ENCODE measurements around the gene SORCS2.

Gene SORCS2

DNA sequence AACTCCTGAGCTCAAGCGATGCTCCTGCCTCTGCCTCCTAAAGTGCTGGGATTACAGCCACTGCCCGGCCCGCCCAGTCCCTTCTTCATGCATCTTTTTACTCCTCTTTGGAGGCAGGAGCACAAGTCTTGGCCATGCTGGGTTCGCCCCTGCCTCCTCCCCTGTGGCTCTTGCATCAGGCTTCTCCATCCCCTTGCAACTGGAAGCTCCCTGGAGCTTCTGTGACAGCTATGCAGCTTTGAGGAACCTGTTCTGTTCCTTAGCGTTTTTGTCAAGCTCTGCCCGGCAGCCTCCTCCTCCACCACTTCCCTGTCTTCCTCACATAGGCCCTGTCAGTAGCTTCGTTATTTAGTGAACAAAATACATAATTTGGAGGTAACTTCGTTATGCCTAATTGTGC is 168.5 kb downstream of the SORCS2 start:
- Histone ChIP-seq H4K20me1 (ENCODE audit: insufficient read depth, low read length) (no peaks in the 10 kb centered on the region), H3K27me3 (ENCODE audit: low read depth, low read length) (no peaks in the 10 kb centered on the region), H3K36me3 (replicated peaks; ENCODE audit: low read depth, low read length) (no peaks in the 10 kb centered on the region), H3K79me2 (ENCODE audit: low read length) (no peaks in the 10 kb centered on the region), H3K9ac (ENCODE audit: low read length) (no peak overlapping the region), H2AFZ (ENCODE audit: low read depth, low read length) (no peak overlapping the region), H3K4me3 (ENCODE audit: low read length) (no peak overlapping the region), H3K9me3 (ENCODE audit: insufficient read depth, low read length) (no peaks in the 10 kb centered on the region), H3K27ac (ENCODE audit: low read length) (no peak overlapping the region), H3K4me2 (ENCODE audit: low read length) (no peak overlapping the region), H3K4me1 (ENCODE audit: low read length) (no peaks in the 10 kb centered on the region)
- no peak for TF ChIP-seq EZH2phosphoT487 (IDR thresholded peaks at IDR 0.05; ENCODE audit: low read depth)
- TF ChIP-seq, protein P1, sequence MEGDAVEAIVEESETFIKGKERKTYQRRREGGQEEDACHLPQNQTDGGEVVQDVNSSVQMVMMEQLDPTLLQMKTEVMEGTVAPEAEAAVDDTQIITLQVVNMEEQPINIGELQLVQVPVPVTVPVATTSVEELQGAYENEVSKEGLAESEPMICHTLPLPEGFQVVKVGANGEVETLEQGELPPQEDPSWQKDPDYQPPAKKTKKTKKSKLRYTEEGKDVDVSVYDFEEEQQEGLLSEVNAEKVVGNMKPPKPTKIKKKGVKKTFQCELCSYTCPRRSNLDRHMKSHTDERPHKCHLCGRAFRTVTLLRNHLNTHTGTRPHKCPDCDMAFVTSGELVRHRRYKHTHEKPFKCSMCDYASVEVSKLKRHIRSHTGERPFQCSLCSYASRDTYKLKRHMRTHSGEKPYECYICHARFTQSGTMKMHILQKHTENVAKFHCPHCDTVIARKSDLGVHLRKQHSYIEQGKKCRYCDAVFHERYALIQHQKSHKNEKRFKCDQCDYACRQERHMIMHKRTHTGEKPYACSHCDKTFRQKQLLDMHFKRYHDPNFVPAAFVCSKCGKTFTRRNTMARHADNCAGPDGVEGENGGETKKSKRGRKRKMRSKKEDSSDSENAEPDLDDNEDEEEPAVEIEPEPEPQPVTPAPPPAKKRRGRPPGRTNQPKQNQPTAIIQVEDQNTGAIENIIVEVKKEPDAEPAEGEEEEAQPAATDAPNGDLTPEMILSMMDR (IDR thresholded peaks at IDR 0.05; ENCODE audit: low read depth, low read length), result no peak

DNA sequence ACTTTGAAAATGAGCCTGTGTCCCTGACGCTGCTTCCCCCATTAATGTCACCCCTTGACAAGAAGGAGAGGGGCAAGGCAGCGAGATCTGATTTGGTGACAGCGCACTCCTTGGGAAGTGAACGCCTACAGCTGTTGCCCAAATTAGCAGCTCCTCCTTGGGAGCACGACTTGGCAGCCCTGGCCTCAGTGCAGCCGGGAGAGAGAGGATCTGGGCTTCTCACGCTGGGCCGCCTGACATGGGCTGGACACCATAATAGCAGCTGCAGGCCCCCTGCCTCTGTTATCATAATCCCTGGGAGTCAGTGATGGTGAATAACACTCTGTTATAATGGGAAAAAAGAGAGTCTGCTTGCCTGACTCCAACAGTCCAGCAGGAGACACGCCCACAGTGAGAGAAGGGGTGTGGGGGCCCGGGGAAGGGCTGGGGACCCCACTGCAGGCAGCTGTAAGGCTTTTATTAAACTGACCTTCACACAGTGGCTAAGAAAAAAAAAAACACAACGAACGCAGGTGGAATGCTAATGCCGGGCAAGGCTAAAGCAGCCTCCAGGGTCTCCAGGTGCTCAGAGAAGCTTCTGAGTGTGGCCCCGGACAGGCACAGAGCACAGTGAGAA is 169.1 kb downstream of the SORCS2 start:
- Histone ChIP-seq H2AFZ (ENCODE audit: low read depth, low read length) (no peak overlapping the region), H3K4me1 (ENCODE audit: low read length) (no peaks in the 10 kb centered on the region), H3K27me3 (ENCODE audit: low read depth, low read length) (no peaks in the 10 kb centered on the region), H3K4me2 (ENCODE audit: low read length) (no peak overlapping the region), H3K27ac (ENCODE audit: low read length) (no peak overlapping the region), H3K4me3 (ENCODE audit: low read length) (no peak overlapping the region), H3K36me3 (replicated peaks; ENCODE audit: low read depth, low read length) (no peaks in the 10 kb centered on the region), H4K20me1 (ENCODE audit: insufficient read depth, low read length) (no peaks in the 10 kb centered on the region), H3K9ac (ENCODE audit: low read length) (no peak overlapping the region), H3K9me3 (ENCODE audit: insufficient read depth, low read length) (no peaks in the 10 kb centered on the region), H3K79me2 (ENCODE audit: low read length) (no peaks in the 10 kb centered on the region)
- no peak for TF ChIP-seq EZH2phosphoT487 (IDR thresholded peaks at IDR 0.05; ENCODE audit: low read depth)
- TF ChIP-seq, protein P1 (IDR thresholded peaks at IDR 0.05; ENCODE audit: low read depth, low read length), result no peak

GRCh38 chr4:7362341-7362740 is 170.0 kb downstream of the SORCS2 start:
- no peak overlapping the region for H3K27ac ChIP-seq (ENCODE audit: low read length)
- no peaks in the 10 kb centered on the region for H3K27me3 ChIP-seq (ENCODE audit: low read depth, low read length)
- TF ChIP-seq EZH2phosphoT487 (IDR thresholded peaks at IDR 0.05; ENCODE audit: low read depth), result no peak
- TF ChIP-seq, protein P1 (IDR thresholded peaks at IDR 0.05; ENCODE audit: low read depth, low read length), result no peak
- H3K9me3 ChIP-seq (ENCODE audit: insufficient read depth, low read length), result no peaks in the 10 kb centered on the region
- H3K9ac ChIP-seq (ENCODE audit: low read length), result no peak overlapping the region
- H3K4me2 ChIP-seq (ENCODE audit: low read length), result no peak overlapping the region
- no peaks in the 10 kb centered on the region for H3K36me3 ChIP-seq (replicated peaks; ENCODE audit: low read depth, low read length)
- H3K79me2 ChIP-seq (ENCODE audit: low read length), result no peaks in the 10 kb centered on the region
- H3K4me1 ChIP-seq (ENCODE audit: low read length), result no peaks in the 10 kb centered on the region
- H4K20me1 ChIP-seq (ENCODE audit: insufficient read depth, low read length), result no peaks in the 10 kb centered on the region
- H2AFZ ChIP-seq (ENCODE audit: low read depth, low read length), result no peak overlapping the region
- no peak overlapping the region for H3K4me3 ChIP-seq (ENCODE audit: low read length)

GRCh38 chr4:7362862-7363430 is 170.6 kb downstream of the SORCS2 start:
- no peaks in the 10 kb centered on the region for H3K27me3 ChIP-seq (ENCODE audit: low read depth, low read length)
- H3K4me2 ChIP-seq (ENCODE audit: low read length), result no peak overlapping the region
- TF ChIP-seq, protein P1 (IDR thresholded peaks at IDR 0.05; ENCODE audit: low read depth, low read length), result no peak
- no peak for TF ChIP-seq EZH2phosphoT487 (IDR thresholded peaks at IDR 0.05; ENCODE audit: low read depth)
- no peak overlapping the region for H3K27ac ChIP-seq (ENCODE audit: low read length)
- no peaks in the 10 kb centered on the region for H3K9me3 ChIP-seq (ENCODE audit: insufficient read depth, low read length)
- no peaks in the 10 kb centered on the region for H3K79me2 ChIP-seq (ENCODE audit: low read length)
- no peaks in the 10 kb centered on the region for H3K36me3 ChIP-seq (replicated peaks; ENCODE audit: low read depth, low read length)
- H3K4me3 ChIP-seq (ENCODE audit: low read length), result no peak overlapping the region
- no peak overlapping the region for H3K9ac ChIP-seq (ENCODE audit: low read length)
- no peaks in the 10 kb centered on the region for H4K20me1 ChIP-seq (ENCODE audit: insufficient read depth, low read length)
- H3K4me1 ChIP-seq (ENCODE audit: low read length), result no peaks in the 10 kb centered on the region
- no peak overlapping the region for H2AFZ ChIP-seq (ENCODE audit: low read depth, low read length)
